Mononuclear cell (primary cell): ENCODE results near the gene GPC1. TPM values are rescaled to one million over a fixed set of nuclear protein-coding genes. Genes with fewer than 3 reads are reported as not detected.

Experiments used
- H3K27me3 ChIP-seq: 2 replicates; pipeline ENCODE4 v1.6.0; 2011; ENCODE audit warnings: low read length, control low read depth; ENCODE audit not compliant: insufficient read depth
- H3K4me1 ChIP-seq: 2 replicates; pipeline ENCODE4 v1.5.1; 2011; ENCODE audit warnings: mild to moderate bottlenecking, low read length, control low read depth; ENCODE audit not compliant: insufficient read depth
- H3K4me3 ChIP-seq: 2 replicates; pipeline ENCODE4 v1.5.1; 2011; ENCODE audit warnings: mild to moderate bottlenecking, low read length, moderate library complexity
- H3K9me3 ChIP-seq: 2 replicates; pipeline ENCODE4 v1.5.1; 2011; ENCODE audit warnings: low read depth, mild to moderate bottlenecking, control low read depth, low read length
- total RNA-seq: library from RNA; depleted of rRNA; stranded (reverse); fragments of >200 nt; gene quantifications from one replicate; pipeline ENCODE4 v1.2.3, GENCODE V29; 2012

GPC1 gene
- total RNA-seq, 1 donor: 0.42 TPM

GRCh38 chr2:240394549-240394948 lies 40.9 kb upstream of the GPC1 start:
- Histone ChIP-seq H3K4me3 (no peak overlapping the region), H3K27me3 (no peaks in the 10 kb centered on the region), H3K4me1 (peaks cover 5% of the 10 kb centered on the region), H3K9me3 (no peaks in the 10 kb centered on the region)

GRCh38 chr2:240395448-240395847 lies 40.0 kb upstream of the GPC1 start:
- no peaks in the 10 kb centered on the region for H3K9me3 ChIP-seq
- H3K27me3 ChIP-seq: no peaks in the 10 kb centered on the region
- H3K4me3 ChIP-seq: no peak overlapping the region
- peaks cover 5% of the 10 kb centered on the region for H3K4me1 ChIP-seq

- Histone ChIP-seq H3K27me3 (no peaks in the 10 kb centered on the region), H3K4me3 (no peak overlapping the region), H3K9me3 (no peaks in the 10 kb centered on the region), H3K4me1 (peaks cover 5% of the 10 kb centered on the region)
These were observed 39.4 kb upstream of the GPC1 start for GRCh38 chr2:240395896-240396622.

GRCh38 chr2:240396623-240397541 lies 38.6 kb upstream of the GPC1 start:
- Histone ChIP-seq H3K27me3 (no peaks in the 10 kb centered on the region), H3K4me1 (peaks cover 5% of the 10 kb centered on the region), H3K4me3 (no peak overlapping the region), H3K9me3 (no peaks in the 10 kb centered on the region)

- H3K9me3 ChIP-seq: no peaks in the 10 kb centered on the region
- H3K27me3 ChIP-seq: no peaks in the 10 kb centered on the region
- no peak overlapping the region for H3K4me3 ChIP-seq
- peaks cover 4% of the 10 kb centered on the region for H3K4me1 ChIP-seq
These were observed 37.9 kb upstream of the GPC1 start for GRCh38 chr2:240397542-240397916.

- no peaks in the 10 kb centered on the region for H3K4me1 ChIP-seq
- H3K4me3 ChIP-seq: no peak overlapping the region
- H3K9me3 ChIP-seq: no peaks in the 10 kb centered on the region
- no peaks in the 10 kb centered on the region for H3K27me3 ChIP-seq
These were observed 37.4 kb upstream of the GPC1 start for GRCh38 chr2:240397924-240398645.

GRCh38 chr2:240398661-240399267 lies 36.7 kb upstream of the GPC1 start:
- no peaks in the 10 kb centered on the region for H3K9me3 ChIP-seq
- no peaks in the 10 kb centered on the region for H3K27me3 ChIP-seq
- H3K4me3 ChIP-seq: no peak overlapping the region
- no peaks in the 10 kb centered on the region for H3K4me1 ChIP-seq

GRCh38 chr2:240399419-240400324 lies 35.8 kb upstream of the GPC1 start:
- Histone ChIP-seq H3K27me3 (no peaks in the 10 kb centered on the region), H3K4me1 (no peaks in the 10 kb centered on the region), H3K9me3 (no peaks in the 10 kb centered on the region), H3K4me3 (no peak overlapping the region)

GRCh38 chr2:240400371-240401161 lies 34.9 kb upstream of the GPC1 start:
- no peaks in the 10 kb centered on the region for H3K27me3 ChIP-seq
- H3K9me3 ChIP-seq: no peaks in the 10 kb centered on the region
- no peak overlapping the region for H3K4me3 ChIP-seq
- H3K4me1 ChIP-seq: no peaks in the 10 kb centered on the region

- H3K4me1 ChIP-seq: no peaks in the 10 kb centered on the region
- H3K9me3 ChIP-seq: no peaks in the 10 kb centered on the region
- no peak overlapping the region for H3K4me3 ChIP-seq
- no peaks in the 10 kb centered on the region for H3K27me3 ChIP-seq
These were observed 34.2 kb upstream of the GPC1 start for GRCh38 chr2:240401308-240401707.

GRCh38 chr2:240401781-240402551 lies 33.5 kb upstream of the GPC1 start:
- Histone ChIP-seq H3K27me3 (no peaks in the 10 kb centered on the region), H3K9me3 (no peaks in the 10 kb centered on the region), H3K4me1 (no peaks in the 10 kb centered on the region), H3K4me3 (no peak overlapping the region)

- H3K4me3 ChIP-seq: no peak overlapping the region
- no peaks in the 10 kb centered on the region for H3K4me1 ChIP-seq
- no peaks in the 10 kb centered on the region for H3K9me3 ChIP-seq
- no peaks in the 10 kb centered on the region for H3K27me3 ChIP-seq
These were observed 32.7 kb upstream of the GPC1 start for GRCh38 chr2:240402566-240403272.
